Measurements from ENCODE around the gene SLC35F4.
A peak's percentile ranks its signal among the peaks of the same experiment; 100 is the strongest.

SLC35F4 gene

GRCh38 chr14:57612946-57613345, 252.9 kb downstream of the SLC35F4 start:
- DNase-seq (ENCODE audit: low spot score), result no peak

GRCh38 chr14:57611555-57612075, 254.3 kb downstream of the SLC35F4 start:
- no peak for DNase-seq (ENCODE audit: low spot score)

- DNase-seq (ENCODE audit: low spot score), result no peak
These were observed 255.3 kb downstream of the SLC35F4 start for GRCh38 chr14:57610631-57611030.

GRCh38 chr14:57609192-57610075, 256.5 kb downstream of the SLC35F4 start:
- no peak for DNase-seq (ENCODE audit: low spot score)

GRCh38 chr14:57607086-57607485, 258.8 kb downstream of the SLC35F4 start:
- no peak for DNase-seq (ENCODE audit: low spot score)

GRCh38 chr14:57583396-57583795, 282.5 kb downstream of the SLC35F4 start:
- DNase-seq (ENCODE audit: low spot score), result no peak

- no peak for DNase-seq (ENCODE audit: low spot score)
These were observed 283.1 kb downstream of the SLC35F4 start for GRCh38 chr14:57582746-57583145.

GRCh38 chr14:57578801-57579200, 287.1 kb downstream of the SLC35F4 start:
- no peak for DNase-seq (ENCODE audit: low spot score)

GRCh38 chr14:57576498-57576897, 289.4 kb downstream of the SLC35F4 start:
- no peak for DNase-seq (ENCODE audit: low spot score)

- DNase-seq (ENCODE audit: low spot score), result no peak
These were observed 290.4 kb downstream of the SLC35F4 start for GRCh38 chr14:57575482-57575881.

- no peak for DNase-seq (ENCODE audit: low spot score)
These were observed 291.1 kb downstream of the SLC35F4 start for GRCh38 chr14:57574617-57575288.

GRCh38 chr14:57573173-57573572, 292.7 kb downstream of the SLC35F4 start:
- DNase-seq (ENCODE audit: low spot score), result no peak

- DNase-seq (ENCODE audit: low spot score), result no peak
These were observed 297.3 kb downstream of the SLC35F4 start for GRCh38 chr14:57568554-57568953.

- DNase-seq (ENCODE audit: low spot score), result no peak
These were observed 298.7 kb downstream of the SLC35F4 start for GRCh38 chr14:57567220-57567619.

GRCh38 chr14:57560681-57561080, 305.2 kb downstream of the SLC35F4 start:
- DNase-seq (ENCODE audit: low spot score), result no peak

- DNase-seq (ENCODE audit: low spot score), result no peak
These were observed 306.3 kb downstream of the SLC35F4 start for GRCh38 chr14:57559576-57559975.

GRCh38 chr14:57549765-57550420, 316.0 kb downstream of the SLC35F4 start:
- DNase-seq (ENCODE audit: low spot score), result no peak

- no peak for DNase-seq (ENCODE audit: low spot score)
These were observed 316.8 kb downstream of the SLC35F4 start for GRCh38 chr14:57549016-57549564.

GRCh38 chr14:57547131-57547530, 318.8 kb downstream of the SLC35F4 start:
- no peak for DNase-seq (ENCODE audit: low spot score)

GRCh38 chr14:57533214-57533613, 332.7 kb downstream of the SLC35F4 start:
- peak; percentile 17 for DNase-seq (ENCODE audit: low spot score)

GRCh38 chr14:57530571-57530970, 335.3 kb downstream of the SLC35F4 start:
- DNase-seq (ENCODE audit: low spot score), result no peak

GRCh38 chr14:57526942-57527341, 338.9 kb downstream of the SLC35F4 start:
- DNase-seq (ENCODE audit: low spot score), result no peak
